H9 (cell line): ENCODE results near the gene WDR7. TPM values are rescaled to one million over a fixed set of nuclear protein-coding genes. Genes with fewer than 3 reads are reported as not detected.

ENCODE experiments used
- DNase-seq: peaks from one replicate; pipeline ENCODE4 v3.0.0-alpha.2; 2017
- H2AFZ ChIP-seq: one replicate; pipeline ENCODE4 v1.6.1; 2013; ENCODE audit warnings: mild to moderate bottlenecking, low read length, control low read depth, moderate library complexity
- H2AK5ac ChIP-seq: 2 replicates; pipeline ENCODE4 v1.6.1; 2013; ENCODE audit warnings: low read length, control low read depth, mixed read lengths; ENCODE audit not compliant: insufficient read length
- H2BK120ac ChIP-seq: one replicate; pipeline ENCODE4 v1.6.1; 2013; ENCODE audit warnings: low read depth, mild to moderate bottlenecking, low read length, control low read depth, inconsistent platforms; ENCODE audit not compliant: poor library complexity, severe bottlenecking
- H2BK12ac ChIP-seq: 2 replicates; pipeline ENCODE4 v1.6.1; 2013; ENCODE audit warnings: low read length, control low read depth, mixed read lengths, low read depth; ENCODE audit not compliant: insufficient read length
- H2BK15ac ChIP-seq: 2 replicates; pipeline ENCODE4 v1.6.1; 2013; ENCODE audit warnings: low read depth, low read length, control low read depth
- H2BK20ac ChIP-seq: one replicate; pipeline ENCODE4 v1.6.1; 2013; ENCODE audit warnings: low read depth, mild to moderate bottlenecking, low read length, control low read depth, inconsistent platforms; ENCODE audit not compliant: poor library complexity, severe bottlenecking
- H2BK5ac ChIP-seq: 2 replicates; pipeline ENCODE4 v1.6.1; 2013; ENCODE audit warnings: low read length, control low read depth, mixed read lengths; ENCODE audit not compliant: insufficient read length
- H3K14ac ChIP-seq: 2 replicates; pipeline ENCODE4 v1.6.1; 2013; ENCODE audit warnings: low read length, control low read depth; ENCODE audit not compliant: insufficient read depth
- H3K18ac ChIP-seq: 2 replicates; pipeline ENCODE4 v1.6.1; 2013; ENCODE audit warnings: low read depth, mild to moderate bottlenecking, mixed read lengths, low read length, control low read depth; ENCODE audit not compliant: insufficient read length
- H3K23ac ChIP-seq: 2 replicates; pipeline ENCODE4 v1.6.1; 2013; ENCODE audit warnings: low read length, control low read depth, mixed read lengths, low read depth; ENCODE audit not compliant: insufficient read length
- H3K23me2 ChIP-seq: 2 replicates; pipeline ENCODE4 v1.6.1; 2013; ENCODE audit warnings: low read depth, mild to moderate bottlenecking, mixed read lengths, low read length, control low read depth; ENCODE audit not compliant: insufficient read length, poor library complexity, severe bottlenecking
- H3K27ac ChIP-seq: 2 replicates; pipeline ENCODE4 v1.5.1; 2013; ENCODE audit warnings: low read length, control low read depth, mixed read lengths, low read depth; ENCODE audit not compliant: insufficient read length
- H3K27me3 ChIP-seq: 2 replicates; pipeline ENCODE4 v1.6.1; 2013; ENCODE audit warnings: low read length, control low read depth, inconsistent platforms; ENCODE audit not compliant: insufficient read depth
- H3K4ac ChIP-seq: 2 replicates; pipeline ENCODE4 v1.6.1; 2013; ENCODE audit warnings: low read depth, mild to moderate bottlenecking, control low read depth, inconsistent platforms, low read length, moderate library complexity
- H3K4me1 ChIP-seq: 2 replicates; pipeline ENCODE4 v1.6.1; 2013; ENCODE audit warnings: low read length, control low read depth, inconsistent platforms; ENCODE audit not compliant: insufficient read depth
- H3K4me2 ChIP-seq: 2 replicates; pipeline ENCODE4 v1.6.1; 2013; ENCODE audit warnings: low read length, control low read depth, mixed read lengths; ENCODE audit not compliant: insufficient read length, insufficient read depth
- H3K56ac ChIP-seq: 2 replicates; pipeline ENCODE4 v1.6.1; 2013; ENCODE audit warnings: low read depth, mild to moderate bottlenecking, mixed read lengths, low read length, control low read depth; ENCODE audit not compliant: insufficient read length
- H3K79me1 ChIP-seq: 2 replicates; pipeline ENCODE4 v1.6.1; 2013; ENCODE audit warnings: low read depth, mild to moderate bottlenecking, moderate library complexity, low read length, control low read depth, inconsistent platforms; ENCODE audit not compliant: insufficient read depth, poor library complexity, severe bottlenecking
- H3K79me2 ChIP-seq: 2 replicates; pipeline ENCODE4 v1.6.1; 2013; ENCODE audit warnings: low read length, control low read depth, inconsistent platforms; ENCODE audit not compliant: insufficient read depth
- H3K9ac ChIP-seq: 2 replicates; pipeline ENCODE4 v1.6.1; 2013; ENCODE audit warnings: low read length, control low read depth, mixed read lengths; ENCODE audit not compliant: insufficient read length; ENCODE audit errors: extremely low read depth
- H3K9me3 ChIP-seq: one replicate; pipeline ENCODE4 v1.6.1; 2013; ENCODE audit warnings: low read depth, low read length, inconsistent platforms; ENCODE audit not compliant: control insufficient read depth
- H3T11ph ChIP-seq: one replicate; pipeline ENCODE4 v1.6.1; 2013; ENCODE audit warnings: mild to moderate bottlenecking, low read length, control low read depth, inconsistent platforms
- H4K20me1 ChIP-seq: one replicate; pipeline ENCODE4 v1.6.1; 2013; ENCODE audit not compliant: control insufficient read depth, insufficient read length, insufficient read depth
- H4K5ac ChIP-seq: 2 replicates; pipeline ENCODE4 v1.6.1; 2013; ENCODE audit warnings: low read depth, mild to moderate bottlenecking, mixed read lengths, low read length, control low read depth; ENCODE audit not compliant: insufficient read length
- H4K8ac ChIP-seq: replicated peaks from 2 replicates; pipeline ENCODE4 v1.6.1; 2013; ENCODE audit warnings: low read length, control low read depth, mixed read lengths, low read depth; ENCODE audit not compliant: insufficient read length
- H4K91ac ChIP-seq: 2 replicates; pipeline ENCODE4 v1.6.1; 2013; ENCODE audit warnings: low read depth, mild to moderate bottlenecking, moderate library complexity, mixed read lengths, low read length, control low read depth; ENCODE audit not compliant: insufficient read length
- H3K27ac Mint-ChIP-seq, 3 experiments: 2 replicates in 2 of 3; 3 replicates in 1 of 3; pipeline ENCODE4 v1.8.0; 2020 to 2021; ENCODE audit warnings: mixed read lengths in 3 of 3, mild to moderate bottlenecking in 1 of 3, moderate library complexity in 1 of 3
- H3K27me3 Mint-ChIP-seq: 2 replicates; pipeline ENCODE4 v1.8.0; 2021; ENCODE audit warnings: low read depth, mild to moderate bottlenecking, moderate library complexity, mixed read lengths
- H3K36me3 Mint-ChIP-seq, 3 experiments: 2 replicates in 2 of 3; 3 replicates in 1 of 3; pipeline ENCODE4 v1.8.0; 2020 to 2021; ENCODE audit warnings: low read depth in 3 of 3, mixed read lengths in 3 of 3; ENCODE audit not compliant: insufficient read depth in 1 of 3
- H3K4me1 Mint-ChIP-seq, 2 experiments: 2 replicates each; pipeline ENCODE4 v1.8.0; 2020; ENCODE audit warnings: mixed read lengths in 2 of 2
- H3K4me3 Mint-ChIP-seq, 2 experiments: 2 replicates in 1 of 2; 3 replicates in 1 of 2; pipeline ENCODE4 v1.8.0; 2020 to 2021; ENCODE audit warnings: mild to moderate bottlenecking in 2 of 2, mixed read lengths in 2 of 2, moderate library complexity in 1 of 2
- H3K9me3 Mint-ChIP-seq, 2 experiments: 2 replicates in 1 of 2; 3 replicates in 1 of 2; pipeline ENCODE4 v1.8.0; 2020; ENCODE audit warnings: mild to moderate bottlenecking in 2 of 2, mixed read lengths in 2 of 2, moderate library complexity in 1 of 2
- CTCF ChIP-seq: fragments of 200-600 bp; sonication (generic); conservative IDR thresholded peaks from 3 replicates; pipeline ENCODE4 v1.8.0; 2021; ENCODE audit warnings: antibody characterized with exemption, mild to moderate bottlenecking
- WGBS: extraction: QIAGEN DNeasy Blood & Tissue Kit; methylation state at CpG from one replicate; pipeline ENCODE4 v1.1.7; 2013; ENCODE audit warnings: missing lambda C conversion rate, low lambda C conversion rate, mixed read lengths; ENCODE audit not compliant: insufficient read length; ENCODE audit errors: extremely low coverage; 5-methylcytosine and 5-hydroxymethylcytosine counted together
- total RNA-seq: library from RNA; stranded (reverse); gene quantifications from 2 replicates; pipeline ENCODE4 v1.2.1, GENCODE V29; 2021

Gene WDR7
- total RNA-seq, 1 experiment from 2014 or later: 14.8 TPM

GRCh38 chr18:56795381-56795780 is 144.2 kb downstream of the WDR7 start:
- Mint-ChIP-seq H3K4me1 (no peaks in the 10 kb centered on the region), H3K9me3 (no peaks in the 10 kb centered on the region), H3K4me3 (no peak overlapping the region), H3K36me3 (no peaks in the 10 kb centered on the region), H3K27me3 (no peaks in the 10 kb centered on the region), H3K27ac (no peak overlapping the region)
- H2BK120ac ChIP-seq: no peak overlapping the region
- H3K27me3 ChIP-seq: no peaks in the 10 kb centered on the region
- no peaks in the 10 kb centered on the region for H3K79me1 ChIP-seq
- no peak overlapping the region for H4K91ac ChIP-seq
- no peaks in the 10 kb centered on the region for H3K79me2 ChIP-seq
- H3K4me2 ChIP-seq: no peak overlapping the region
- H2BK5ac ChIP-seq: no peak overlapping the region
- H2BK20ac ChIP-seq: no peak overlapping the region
- no peaks in the 10 kb centered on the region for H3K23me2 ChIP-seq
- H3K56ac ChIP-seq: no peak overlapping the region
- no CpG with 5 or more reads among the region's 1 CpG for WGBS
- H3K9ac ChIP-seq: no peak overlapping the region
- H3K18ac ChIP-seq: no peak overlapping the region
- H3K4me1 ChIP-seq: no peaks in the 10 kb centered on the region
- no peak overlapping the region for H3K27ac ChIP-seq
- H4K8ac ChIP-seq: no peak overlapping the region
- no peak overlapping the region for H3K23ac ChIP-seq
- no peak overlapping the region for H2AK5ac ChIP-seq
- H4K5ac ChIP-seq: no peak overlapping the region
- no peak overlapping the region for H2BK12ac ChIP-seq
- H2AFZ ChIP-seq: no peak overlapping the region
- H3K14ac ChIP-seq: no peak overlapping the region
- no peak overlapping the region for H2BK15ac ChIP-seq
- no peak for TF ChIP-seq CTCF
- no peaks in the 10 kb centered on the region for H3K9me3 ChIP-seq
- DNase-seq: no peak
- H4K20me1 ChIP-seq: no peaks in the 10 kb centered on the region
- no peak overlapping the region for H3T11ph ChIP-seq
- no peak overlapping the region for H3K4ac ChIP-seq
